DMS114 treated with DMSO at 0.1 percent for 48 hours (cell line): Measurements from ENCODE around the gene CATSPERE.
A peak's percentile ranks its signal among the peaks of the same experiment; 100 is the strongest.

Source experiments
- DNase-seq: peaks from one replicate; lab custom pipeline; 2025; ENCODE audit not compliant: unreplicated experiment; lab: John Stamatoyannopoulos, UW

CATSPERE gene, protein sequence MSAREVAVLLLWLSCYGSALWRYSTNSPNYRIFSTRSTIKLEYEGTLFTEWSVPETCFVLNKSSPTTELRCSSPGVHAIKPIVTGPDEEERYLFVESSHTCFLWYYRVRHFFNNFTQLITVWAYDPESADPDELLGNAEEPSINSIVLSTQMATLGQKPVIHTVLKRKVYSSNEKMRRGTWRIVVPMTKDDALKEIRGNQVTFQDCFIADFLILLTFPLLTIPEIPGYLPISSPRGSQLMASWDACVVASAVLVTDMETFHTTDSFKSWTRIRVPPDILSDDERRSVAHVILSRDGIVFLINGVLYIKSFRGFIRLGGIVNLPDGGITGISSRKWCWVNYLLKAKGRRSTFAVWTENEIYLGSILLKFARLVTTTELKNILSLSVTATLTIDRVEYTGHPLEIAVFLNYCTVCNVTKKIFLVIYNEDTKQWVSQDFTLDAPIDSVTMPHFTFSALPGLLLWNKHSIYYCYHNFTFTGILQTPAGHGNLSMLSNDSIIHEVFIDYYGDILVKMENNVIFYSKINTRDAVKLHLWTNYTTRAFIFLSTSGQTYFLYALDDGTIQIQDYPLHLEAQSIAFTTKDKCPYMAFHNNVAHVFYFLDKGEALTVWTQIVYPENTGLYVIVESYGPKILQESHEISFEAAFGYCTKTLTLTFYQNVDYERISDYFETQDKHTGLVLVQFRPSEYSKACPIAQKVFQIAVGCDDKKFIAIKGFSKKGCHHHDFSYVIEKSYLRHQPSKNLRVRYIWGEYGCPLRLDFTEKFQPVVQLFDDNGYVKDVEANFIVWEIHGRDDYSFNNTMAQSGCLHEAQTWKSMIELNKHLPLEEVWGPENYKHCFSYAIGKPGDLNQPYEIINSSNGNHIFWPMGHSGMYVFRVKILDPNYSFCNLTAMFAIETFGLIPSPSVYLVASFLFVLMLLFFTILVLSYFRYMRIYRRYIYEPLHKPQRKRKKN

DNA sequence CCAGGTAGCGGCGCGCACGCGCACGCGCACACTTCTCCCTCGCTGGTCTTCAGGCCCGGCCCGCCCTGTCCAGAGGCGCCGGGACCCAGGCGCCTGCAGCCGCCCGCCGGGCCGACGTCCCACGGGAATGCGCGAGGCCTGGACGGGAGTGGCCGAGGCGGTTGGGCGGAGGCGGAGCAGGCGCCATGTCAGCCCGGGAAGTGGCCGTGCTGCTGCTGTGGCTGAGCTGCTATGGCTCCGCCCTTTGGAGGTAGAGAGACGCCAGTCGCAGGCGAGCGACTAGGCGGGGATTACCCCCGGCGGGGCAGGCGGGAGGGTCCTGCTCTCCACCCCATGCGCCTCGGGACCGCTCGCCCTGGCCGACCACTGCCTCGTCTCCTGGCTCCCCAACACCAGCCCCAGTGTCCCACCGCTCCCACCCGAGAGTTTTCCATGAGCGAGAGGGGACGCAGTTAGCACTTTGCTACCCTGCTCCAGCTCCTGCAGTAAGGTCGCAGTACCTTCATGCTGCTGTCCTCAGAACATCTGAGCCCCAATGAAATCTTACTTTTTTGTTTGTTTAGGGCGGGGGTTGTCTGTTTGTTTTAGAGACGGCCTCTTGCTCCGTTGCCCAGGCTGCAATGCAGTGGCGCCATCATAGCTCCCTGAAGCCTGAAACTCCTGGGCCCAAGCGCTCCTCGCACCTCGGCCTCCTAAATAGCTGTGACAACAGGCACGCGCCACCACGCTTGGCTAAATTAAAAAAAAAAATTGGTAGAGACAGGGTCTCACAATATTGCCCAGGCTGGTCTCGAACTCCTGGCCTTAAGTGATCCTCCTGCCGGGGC is at the start of gene CATSPERE:
TSS of gene CATSPERE (plus strand) at position 29 of the 827 bp plus-strand sequence. CDS start at position 186, 157 bp downstream.
- peak; percentile 65 for DNase-seq

DNA sequence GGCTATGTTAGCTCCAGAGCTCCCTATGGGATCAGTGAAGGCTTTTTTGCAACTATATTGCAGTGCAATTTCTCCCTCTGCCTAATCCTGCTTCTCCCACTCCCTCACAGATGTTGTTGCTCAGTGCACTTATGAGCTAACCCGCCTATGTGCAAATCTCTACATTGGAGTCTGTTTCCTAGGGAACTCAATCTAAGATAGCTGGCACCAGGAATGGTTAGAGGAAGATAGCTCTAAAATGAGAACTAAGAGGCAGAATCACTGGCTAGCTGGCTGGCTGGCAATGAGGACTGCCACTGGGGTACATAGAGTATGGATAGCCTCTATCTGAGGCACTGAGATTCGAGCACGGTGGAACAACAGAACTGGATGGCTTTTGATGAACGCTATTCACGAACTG is 48.9 kb upstream of the CATSPERE start:
- DNase-seq = no peak

DNA sequence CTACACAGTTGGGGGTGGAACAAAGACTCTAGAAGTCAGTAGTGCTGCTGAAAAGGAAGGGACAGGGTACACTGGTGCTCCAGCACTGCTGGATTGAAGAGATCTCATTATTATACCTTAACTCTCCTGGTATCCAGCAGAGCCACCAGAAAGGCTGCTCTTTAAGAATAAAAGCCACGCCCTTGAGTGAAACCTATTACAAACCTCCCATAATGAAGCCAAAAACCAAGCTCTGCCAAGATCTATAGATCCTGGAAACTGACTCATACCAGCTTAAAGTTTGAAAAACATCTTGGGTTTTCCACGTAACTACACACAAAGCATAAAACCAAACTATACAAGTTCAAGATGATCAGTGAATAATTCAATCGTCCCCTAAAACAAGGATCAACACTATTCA is 47.3 kb upstream of the CATSPERE start:
- DNase-seq = no peak

DNA sequence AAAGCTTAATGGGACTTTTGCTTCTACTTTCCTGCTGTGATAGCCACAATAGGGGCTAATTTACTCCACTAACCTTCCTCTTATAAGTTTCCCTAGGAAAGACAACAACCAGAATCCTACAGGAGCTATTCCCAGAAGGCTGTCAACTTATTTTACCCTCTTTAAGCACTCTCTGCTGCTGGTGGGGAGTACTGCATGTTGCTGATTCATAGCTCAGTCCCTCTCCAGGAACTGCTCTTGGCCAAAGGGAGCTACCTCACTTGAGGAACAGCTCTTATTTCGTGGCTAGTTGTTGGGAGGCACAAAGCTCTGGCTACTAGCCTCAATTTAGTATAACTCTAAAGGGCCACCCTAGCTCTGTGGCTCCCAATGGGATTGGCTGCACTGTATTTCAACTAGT is 46.5 kb upstream of the CATSPERE start:
- DNase-seq = no peak

DNA sequence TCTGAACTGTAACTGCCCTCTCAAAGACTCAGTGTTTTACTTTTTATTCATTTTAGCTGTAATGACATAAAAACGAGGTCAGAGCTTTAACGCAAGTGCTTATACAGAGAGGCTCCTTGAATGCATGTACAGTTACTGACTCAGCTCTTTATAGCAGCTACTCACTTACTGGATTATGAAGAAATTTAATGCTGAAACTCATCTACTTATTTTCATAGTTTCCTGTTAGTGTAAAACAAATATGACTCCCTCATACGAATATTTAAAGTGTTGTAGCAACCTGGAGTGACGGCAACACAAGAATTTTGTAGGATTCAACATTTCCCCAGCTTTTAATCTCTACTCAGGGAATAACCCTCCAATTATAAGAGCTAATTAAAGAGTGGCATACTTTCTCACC is 42.0 kb upstream of the CATSPERE start:
- DNase-seq = no peak

DNA sequence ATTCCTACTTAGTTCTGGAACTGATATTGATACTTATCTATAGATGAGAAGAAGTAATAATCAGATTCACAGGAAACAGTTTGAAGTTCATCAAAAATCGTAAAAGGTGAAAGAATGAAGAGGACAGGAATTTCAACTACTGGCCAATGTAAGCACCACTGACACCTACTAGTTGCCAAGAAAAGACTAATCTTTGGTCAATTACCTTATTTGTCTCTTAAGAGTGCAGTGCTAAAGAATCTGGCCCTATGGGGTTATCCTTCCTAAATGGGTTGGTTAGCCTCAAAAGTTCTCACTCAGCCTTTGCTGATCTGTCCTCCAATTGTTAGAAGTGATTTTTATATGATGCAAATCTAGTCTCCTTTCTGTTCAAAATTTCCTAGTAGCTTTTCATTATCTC is 38.9 kb upstream of the CATSPERE start:
- DNase-seq = no peak

DNA sequence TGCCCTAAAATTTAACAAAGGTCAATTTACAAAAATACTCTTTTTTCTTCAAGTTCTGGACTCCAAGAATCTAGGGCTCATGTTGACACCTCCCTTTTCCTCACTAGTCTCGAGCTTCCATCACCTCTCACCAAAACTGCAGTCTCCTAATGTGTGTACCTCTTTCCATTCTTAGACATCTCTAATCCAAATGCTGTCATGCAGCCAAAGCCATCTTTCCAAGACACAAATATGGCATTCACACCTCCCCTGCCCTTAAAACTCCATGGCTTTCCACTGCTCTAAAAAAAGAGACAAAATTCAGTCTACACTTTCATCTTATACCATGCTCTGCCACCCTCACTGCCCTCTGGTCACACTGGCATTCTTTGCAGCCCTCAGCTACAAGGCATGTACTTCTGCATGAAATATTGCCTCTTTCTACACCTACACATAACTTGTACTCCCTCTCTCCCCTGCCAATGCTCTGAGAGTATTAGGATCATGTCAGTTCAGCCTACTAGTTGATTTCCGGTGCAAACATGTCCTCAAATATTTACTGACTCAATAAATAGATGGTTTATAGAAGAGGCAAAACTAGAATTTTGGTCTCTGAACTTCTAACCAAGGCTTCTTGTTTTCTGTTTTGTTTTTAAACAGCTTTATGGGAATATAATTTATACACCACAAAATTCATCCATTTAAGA is 36.3 kb upstream of the CATSPERE start:
- DNase-seq = no peak

DNA sequence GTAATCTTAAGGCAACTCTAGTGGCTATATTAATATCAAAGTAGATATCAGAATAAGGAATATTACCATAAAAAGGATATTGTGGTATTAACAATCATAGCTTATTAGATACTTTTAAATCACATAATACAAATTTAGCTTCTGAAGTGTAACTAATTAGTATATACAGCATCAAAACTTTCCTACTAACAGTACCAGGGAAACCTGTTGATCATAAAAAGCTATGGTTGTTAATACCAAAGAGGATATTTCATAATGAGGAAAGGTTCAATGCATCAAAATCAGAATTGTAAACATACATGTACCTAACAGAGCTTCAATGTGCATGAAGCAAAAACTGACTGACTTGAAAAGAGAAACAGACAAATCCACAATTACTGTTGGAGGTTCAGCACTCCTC is 33.4 kb upstream of the CATSPERE start:
- no peak for DNase-seq

DNA sequence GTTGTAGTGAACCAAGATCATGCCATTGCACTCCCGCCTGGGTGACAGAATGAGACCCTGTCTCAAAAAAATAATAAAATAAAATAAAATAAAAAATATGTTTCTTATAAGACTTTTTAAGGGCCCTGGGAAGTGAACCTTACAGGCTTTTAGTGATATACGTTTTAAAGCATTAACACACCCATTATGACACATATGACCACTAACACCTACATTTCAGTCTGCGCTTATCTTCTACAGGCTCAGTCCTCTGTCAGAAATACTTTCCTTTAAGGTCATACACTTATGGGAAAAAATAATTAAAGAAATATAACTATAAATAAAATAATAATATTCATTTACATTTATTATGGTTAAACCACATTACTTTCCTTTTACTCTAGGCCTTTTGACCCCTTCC is 31.3 kb upstream of the CATSPERE start:
- no peak for DNase-seq

DNA sequence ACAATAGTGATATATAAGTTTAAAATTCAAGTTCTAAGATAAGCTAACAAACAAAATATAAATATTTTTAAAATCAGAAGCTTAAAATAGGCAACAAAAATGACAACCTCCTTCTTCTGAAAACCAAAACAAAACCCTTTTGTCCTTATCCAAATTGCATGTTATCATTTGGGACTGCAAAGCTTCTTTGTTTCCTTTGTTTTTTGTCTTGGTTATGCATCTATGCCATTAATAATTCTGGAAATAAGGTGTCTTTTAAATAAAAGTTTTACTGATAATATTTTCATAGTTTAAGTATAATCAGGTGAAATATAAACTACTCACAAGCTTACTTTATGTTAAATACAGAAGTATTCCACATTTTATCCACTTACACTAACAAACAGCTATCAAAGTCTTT is 29.9 kb upstream of the CATSPERE start:
- DNase-seq = no peak

DNA sequence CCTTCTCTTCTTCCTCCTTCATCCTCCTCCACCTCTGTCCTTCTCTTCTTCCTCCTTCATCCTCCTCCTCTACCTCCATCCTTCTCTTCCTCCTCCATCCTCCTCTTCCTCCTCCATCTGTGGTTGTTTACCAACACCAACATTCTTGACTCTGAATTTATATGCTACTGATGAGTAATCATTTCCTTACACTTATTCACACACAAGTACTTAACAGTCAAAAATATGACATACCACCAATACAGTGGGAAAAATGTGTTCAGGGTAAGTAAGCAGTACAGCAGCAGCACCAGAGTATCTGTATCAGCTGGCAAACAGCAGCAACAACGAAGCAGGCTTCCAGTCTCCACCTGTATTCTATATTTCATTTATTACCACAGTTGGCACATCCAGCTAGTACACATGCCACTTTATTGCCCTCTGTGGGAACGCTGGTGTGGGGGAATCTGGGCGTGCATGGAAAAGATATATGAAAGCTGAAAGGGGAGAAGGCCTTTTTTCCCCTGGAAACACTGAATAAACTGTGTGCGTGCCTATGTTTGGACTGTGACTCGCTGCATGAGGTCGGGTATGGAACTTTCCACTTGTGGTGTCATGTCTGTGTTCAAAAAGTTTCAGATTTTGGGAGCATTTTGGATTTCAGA is 25.4 kb upstream of the CATSPERE start:
- no peak for DNase-seq

DNA sequence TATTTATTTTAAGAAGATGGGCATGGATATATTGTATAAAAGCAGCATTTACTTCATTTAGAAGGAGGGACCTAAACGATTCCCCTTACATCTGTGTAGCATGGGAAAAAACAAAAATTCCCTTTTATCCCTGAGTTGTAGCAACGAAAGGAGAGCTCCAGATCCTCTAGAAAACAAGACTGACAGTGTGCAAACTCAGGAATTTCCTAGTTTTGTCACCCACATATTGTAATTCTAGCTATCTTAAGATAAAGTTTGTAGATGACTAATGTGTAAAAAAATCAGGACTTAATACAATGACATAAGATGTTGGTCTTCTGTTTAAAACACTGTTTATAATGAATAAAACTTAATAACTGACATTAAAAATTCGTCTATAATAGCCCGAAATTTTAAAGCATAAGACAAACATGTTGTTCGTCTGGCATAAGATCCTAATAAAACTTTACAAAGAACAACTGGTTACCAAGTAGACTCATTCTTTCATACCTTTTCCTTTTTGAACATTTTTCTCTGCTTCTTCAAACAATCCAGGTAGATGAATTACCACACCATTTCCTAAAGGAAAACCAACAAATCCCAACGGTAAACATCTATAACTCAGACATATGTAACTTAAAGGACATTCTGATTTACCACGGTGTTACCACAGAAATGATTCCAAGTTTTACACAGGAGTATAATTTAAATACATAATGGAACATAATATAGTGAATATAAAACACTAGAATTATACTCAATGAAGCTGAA is 24.6 kb upstream of the CATSPERE start:
- DNase-seq = no peak

DNA sequence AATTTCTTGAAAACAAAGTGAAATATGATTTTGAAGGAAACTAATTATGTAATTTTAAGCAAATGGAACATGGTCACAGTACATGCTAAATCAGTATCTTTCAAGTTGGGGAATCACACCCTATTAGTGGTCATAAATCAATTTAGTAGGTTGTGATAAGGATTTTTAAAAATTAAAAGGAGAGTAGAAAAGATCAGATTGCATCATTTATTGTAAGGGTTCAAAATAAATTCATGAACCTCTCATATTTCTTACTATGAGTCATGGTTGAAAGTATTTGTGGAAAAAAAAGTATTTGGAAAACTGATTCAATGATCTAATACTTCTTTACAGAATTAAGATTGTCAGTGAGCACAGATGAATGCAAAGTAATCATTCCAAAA is 24.0 kb upstream of the CATSPERE start:
- DNase-seq = no peak

DNA sequence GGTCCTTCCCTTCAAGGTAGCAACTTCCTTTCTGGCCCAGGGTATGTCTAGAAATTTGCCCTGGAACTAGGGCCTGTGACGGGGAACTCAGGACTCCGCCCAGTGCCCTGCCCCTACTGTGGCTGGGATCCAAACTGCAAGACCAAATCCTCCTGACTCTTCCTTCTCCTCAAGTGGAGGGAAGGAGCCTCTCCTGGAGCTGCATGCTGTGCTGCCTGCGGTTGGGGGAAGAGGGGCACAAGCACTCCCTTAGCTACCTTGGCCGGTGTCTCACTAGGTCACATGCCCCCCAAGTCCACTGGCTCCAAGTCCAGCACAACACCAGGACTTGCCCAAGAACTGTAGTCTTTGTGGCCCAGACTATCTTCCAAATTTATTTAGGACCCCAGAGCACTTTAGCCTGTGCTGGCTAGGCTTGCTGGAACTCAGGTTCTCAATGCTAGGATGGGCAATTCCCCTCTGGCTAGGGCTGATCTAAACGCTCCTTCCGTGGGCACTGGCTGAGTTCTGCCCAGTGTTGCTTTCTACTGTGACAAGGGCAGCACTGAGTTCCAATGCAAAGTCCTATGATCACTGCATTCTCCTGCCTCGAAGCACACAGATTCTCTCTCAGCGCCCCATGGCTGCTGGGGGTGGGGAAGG is 21.6 kb upstream of the CATSPERE start:
- no peak for DNase-seq

DNA sequence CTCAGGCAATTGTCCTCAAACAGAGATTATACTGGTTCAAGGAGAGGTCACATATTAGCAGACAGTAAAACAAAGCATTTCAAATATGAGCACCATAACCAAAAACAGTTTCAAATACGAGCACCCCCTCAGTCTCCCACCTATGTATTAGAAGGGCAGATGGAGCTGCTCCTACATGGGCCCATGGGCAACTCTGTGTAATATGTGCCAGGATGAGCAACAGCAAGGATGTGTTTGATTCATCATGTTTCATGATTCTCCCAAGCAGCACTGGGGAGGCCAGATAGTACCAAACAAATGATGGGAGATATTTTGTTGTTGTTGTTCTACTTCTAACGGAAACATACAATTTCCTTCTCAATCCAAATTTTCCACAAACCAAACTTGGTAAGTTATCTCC is 18.2 kb upstream of the CATSPERE start:
- DNase-seq = no peak

DNA sequence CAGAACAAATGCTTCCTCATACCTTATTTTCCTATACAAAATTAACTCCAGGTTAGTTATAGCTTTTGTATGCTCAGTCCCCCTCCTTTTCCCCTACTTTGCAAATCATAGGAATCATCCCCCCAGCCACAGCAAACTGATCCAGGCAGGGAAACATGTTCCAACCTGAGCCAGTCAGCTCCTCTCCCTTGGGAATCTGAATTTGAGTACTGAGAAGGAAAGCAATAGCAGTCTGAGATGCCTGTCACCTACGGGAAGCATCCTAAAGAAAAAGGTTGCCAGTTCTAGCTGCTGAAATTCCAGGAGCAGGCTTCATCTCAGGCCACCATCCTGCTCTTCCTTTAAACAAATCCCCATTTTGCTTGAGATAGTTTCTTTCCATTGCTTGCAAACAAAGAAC is 16.2 kb upstream of the CATSPERE start:
- DNase-seq = no peak

DNA sequence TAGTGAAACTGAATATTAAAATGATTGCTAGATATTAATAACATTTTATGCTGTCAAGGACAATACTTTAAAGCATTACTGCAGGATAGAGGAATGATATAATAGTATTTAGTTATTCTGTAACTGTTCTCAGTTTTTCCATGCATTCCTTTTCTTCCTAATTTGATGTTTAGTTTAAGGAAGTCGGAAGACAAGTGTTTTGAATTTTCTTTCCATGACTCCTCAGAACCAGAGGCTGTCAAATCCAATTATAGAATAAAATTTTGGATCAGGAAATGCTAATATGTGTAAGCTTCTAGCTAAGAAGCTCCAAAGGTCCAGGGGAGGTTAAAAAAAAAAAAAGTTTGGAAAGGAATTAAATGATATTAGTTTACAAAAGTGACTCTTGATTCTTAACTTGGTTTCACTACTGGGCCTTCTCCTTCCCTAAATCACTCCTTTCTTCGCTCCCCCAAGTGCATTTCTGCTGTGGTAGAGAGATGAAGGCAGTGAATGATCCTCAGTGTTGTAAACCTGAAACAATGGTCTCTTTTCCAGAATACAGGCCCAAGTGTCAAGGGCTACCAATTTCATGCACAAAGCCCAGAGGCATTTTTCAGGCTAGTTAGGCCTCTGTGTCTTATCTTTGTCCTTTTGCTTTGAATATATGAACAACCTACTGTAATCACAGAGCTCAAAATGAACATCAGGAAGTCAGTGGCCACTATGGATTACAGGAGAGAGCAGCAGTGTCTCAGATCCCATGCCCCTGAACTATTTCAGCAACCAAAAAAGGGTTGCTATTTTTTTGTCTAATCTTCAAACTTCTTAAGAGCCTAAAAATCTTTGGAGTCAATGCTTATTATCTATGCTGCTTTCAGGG is 15.5 kb upstream of the CATSPERE start:
- no peak for DNase-seq

DNA sequence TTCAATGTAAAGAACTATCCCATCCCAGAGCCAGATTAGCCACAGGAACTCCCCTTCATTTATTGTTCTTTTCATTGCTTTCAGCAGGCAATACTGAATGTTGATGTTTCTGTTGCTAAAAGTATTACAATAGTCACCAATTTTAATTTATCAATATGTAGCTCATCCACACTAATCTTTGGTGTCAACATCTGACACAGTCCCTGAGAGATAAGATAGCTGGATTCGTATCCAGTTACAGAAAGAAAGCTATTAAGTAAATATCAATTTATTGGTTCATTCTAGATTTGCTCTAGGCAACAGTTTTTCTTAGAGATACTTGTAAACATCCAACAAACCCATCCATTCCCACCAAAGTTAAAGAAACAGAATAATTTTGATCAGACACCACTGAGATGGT is 14.0 kb upstream of the CATSPERE start:
- no peak for DNase-seq
